ENCODE data around the gene CLEC2D.

- no peak for TF ChIP-seq CTCF (IDR thresholded peaks at IDR 0.05; ENCODE audit: low read depth, low read length)
- TF ChIP-seq POLR2A (IDR thresholded peaks at IDR 0.05; ENCODE audit: extremely low read depth, insufficient read length) = no peak
- no peak for TF ChIP-seq MAX (IDR thresholded peaks at IDR 0.05; ENCODE audit: low read depth, low read length)
These were observed 31.1 kb downstream of the CLEC2D start for GRCh38 chr12:9700606-9700956.

All from NB4 (cell line).